Glutamatergic neuron (in vitro differentiated cells): ENCODE measurements around the gene ZNF837. TPM values are rescaled to one million over a fixed set of nuclear protein-coding genes. Genes with fewer than 3 reads are reported as not detected.
A peak's percentile ranks its signal among the peaks of the same experiment; 100 is the strongest.

Experiments used
- DNase-seq: peaks from one replicate; pipeline ENCODE4 v3.0.0; 2022
- H3K27ac Mint-ChIP-seq: one replicate; pipeline ENCODE4 v1.8.0; 2020; ENCODE audit warnings: mild to moderate bottlenecking, mixed read lengths, inconsistent platforms; ENCODE audit not compliant: unreplicated experiment
- H3K27me3 Mint-ChIP-seq: one replicate; pipeline ENCODE4 v1.8.0; 2020; ENCODE audit warnings: mild to moderate bottlenecking, moderate library complexity, mixed read lengths, inconsistent platforms; ENCODE audit not compliant: unreplicated experiment
- H3K36me3 Mint-ChIP-seq: one replicate; pipeline ENCODE4 v1.8.0; 2020; ENCODE audit warnings: mild to moderate bottlenecking, mixed read lengths, inconsistent platforms; ENCODE audit not compliant: unreplicated experiment
- H3K4me1 Mint-ChIP-seq: one replicate; pipeline ENCODE4 v1.8.0; 2020; ENCODE audit warnings: mild to moderate bottlenecking, low read depth, mixed read lengths, inconsistent platforms; ENCODE audit not compliant: unreplicated experiment
- H3K4me3 Mint-ChIP-seq: one replicate; pipeline ENCODE4 v1.8.0; 2020; ENCODE audit warnings: mild to moderate bottlenecking, mixed read lengths, inconsistent platforms; ENCODE audit not compliant: unreplicated experiment
- H3K9me3 Mint-ChIP-seq: one replicate; pipeline ENCODE4 v1.8.0; 2020; ENCODE audit warnings: mild to moderate bottlenecking, moderate library complexity, mixed read lengths, inconsistent platforms; ENCODE audit not compliant: unreplicated experiment
- total RNA-seq: library from RNA; stranded (reverse); fragmentation: NEBNext Ultra II Directional; extraction: Animal tissue kit (Norgen Biotek cat#: 25700); gene quantifications from one replicate; pipeline ENCODE4 v1.2.1, GENCODE V29; 2021; ENCODE audit not compliant: unreplicated experiment
- TF ChIP-seq, protein P1 (sequence below): fragments of 200-600 bp; sonication (generic); IDR thresholded peaks from one replicate; pipeline ENCODE4 v1.5.0; 2021; ENCODE audit not compliant: partially characterized antibody, unreplicated experiment

ZNF837 gene
- total RNA-seq, 1 donor from 2014 or later = 2.0 TPM

DNA sequence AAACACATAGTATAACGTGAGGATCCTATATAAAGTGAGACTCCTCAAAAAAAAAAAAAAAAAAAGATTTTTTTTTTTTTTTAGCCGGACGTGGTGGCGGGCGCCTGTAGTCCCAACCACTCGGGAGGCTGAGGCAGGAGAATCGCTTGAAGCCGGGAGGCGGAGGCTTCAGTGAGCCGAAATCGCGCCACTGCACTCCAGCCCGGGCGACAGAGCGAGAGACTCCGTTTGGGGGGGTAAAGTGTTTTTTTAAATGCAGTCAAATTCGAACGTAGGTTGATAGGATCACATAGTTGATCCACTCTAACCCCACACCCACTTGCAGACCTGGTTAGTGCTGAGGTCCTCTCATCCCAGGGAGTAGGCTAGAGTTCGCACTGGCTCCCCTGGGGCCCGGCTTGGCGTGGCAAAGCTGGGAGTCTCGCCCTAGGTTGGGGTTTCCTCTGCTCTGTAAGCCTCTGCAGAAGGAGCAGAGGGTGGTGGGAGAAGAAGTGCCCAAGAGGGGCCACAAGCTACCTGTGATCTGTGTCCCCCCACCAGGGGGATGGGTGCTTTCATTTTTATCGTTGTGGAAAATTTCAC lies 21.1 kb upstream of the ZNF837 start:
- no peak for DNase-seq
- H3K4me3 Mint-ChIP-seq = peak overlapping the region; percentile 96
- peaks cover 13% of the 10 kb centered on the region for H3K9me3 Mint-ChIP-seq
- no peak overlapping the region for H3K27ac Mint-ChIP-seq
- TF ChIP-seq, protein P1, sequence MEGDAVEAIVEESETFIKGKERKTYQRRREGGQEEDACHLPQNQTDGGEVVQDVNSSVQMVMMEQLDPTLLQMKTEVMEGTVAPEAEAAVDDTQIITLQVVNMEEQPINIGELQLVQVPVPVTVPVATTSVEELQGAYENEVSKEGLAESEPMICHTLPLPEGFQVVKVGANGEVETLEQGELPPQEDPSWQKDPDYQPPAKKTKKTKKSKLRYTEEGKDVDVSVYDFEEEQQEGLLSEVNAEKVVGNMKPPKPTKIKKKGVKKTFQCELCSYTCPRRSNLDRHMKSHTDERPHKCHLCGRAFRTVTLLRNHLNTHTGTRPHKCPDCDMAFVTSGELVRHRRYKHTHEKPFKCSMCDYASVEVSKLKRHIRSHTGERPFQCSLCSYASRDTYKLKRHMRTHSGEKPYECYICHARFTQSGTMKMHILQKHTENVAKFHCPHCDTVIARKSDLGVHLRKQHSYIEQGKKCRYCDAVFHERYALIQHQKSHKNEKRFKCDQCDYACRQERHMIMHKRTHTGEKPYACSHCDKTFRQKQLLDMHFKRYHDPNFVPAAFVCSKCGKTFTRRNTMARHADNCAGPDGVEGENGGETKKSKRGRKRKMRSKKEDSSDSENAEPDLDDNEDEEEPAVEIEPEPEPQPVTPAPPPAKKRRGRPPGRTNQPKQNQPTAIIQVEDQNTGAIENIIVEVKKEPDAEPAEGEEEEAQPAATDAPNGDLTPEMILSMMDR = peak; percentile 21
- peaks cover 2% of the 10 kb centered on the region for H3K4me1 Mint-ChIP-seq
- H3K27me3 Mint-ChIP-seq = peaks cover 6% of the 10 kb centered on the region
- H3K36me3 Mint-ChIP-seq = no peaks in the 10 kb centered on the region

DNA sequence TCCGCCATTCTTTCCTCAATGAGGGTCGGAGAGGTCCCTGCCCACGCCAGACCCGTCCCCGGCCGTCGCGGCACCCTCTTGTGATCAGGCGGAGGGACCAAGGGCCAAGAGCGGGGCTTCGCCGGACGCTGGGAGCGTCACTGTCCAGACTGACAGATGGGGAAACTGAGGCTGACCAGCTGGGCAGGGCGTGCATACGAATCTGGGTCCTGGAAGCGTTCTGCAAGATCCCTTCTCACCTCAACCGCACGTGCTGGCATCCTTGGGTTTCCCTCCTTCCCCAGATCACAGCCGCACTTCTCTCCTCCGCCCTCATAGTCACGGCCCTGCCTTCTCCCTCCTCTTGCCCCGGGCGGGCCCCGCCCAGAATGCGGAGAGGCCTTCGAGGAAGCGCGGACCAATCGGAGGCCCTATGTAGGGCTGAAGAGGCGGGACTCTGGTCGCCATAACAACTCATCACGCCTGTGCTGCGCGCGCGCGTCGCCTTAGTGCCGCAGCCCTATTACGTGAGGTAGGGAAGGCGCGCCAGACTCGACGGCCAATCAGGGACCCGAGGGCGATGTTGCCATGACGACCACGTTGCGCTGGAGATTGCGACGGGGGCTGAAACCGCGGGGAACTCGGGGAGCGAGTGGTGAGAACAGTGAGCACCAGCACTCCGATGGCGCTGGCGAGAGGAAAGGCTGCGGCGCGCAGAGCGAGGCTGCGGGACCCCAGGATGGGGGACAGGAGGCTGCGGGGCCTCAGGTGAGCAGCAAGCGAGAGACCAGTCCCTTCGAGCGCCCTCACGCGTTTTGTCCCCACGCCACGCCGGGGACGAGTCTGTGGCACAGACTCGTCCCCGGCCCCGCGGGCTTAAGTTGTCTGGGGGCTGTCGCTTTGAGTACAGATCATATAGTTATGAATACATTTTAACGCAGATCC lies 20.3 kb upstream of the ZNF837 start:
- no peaks in the 10 kb centered on the region for H3K4me1 Mint-ChIP-seq
- H3K27me3 Mint-ChIP-seq = peaks cover 2% of the 10 kb centered on the region
- peaks cover 7% of the 10 kb centered on the region for H3K9me3 Mint-ChIP-seq
- DNase-seq = peak; percentile 99
- TF ChIP-seq, protein P1 = no peak
- no peak overlapping the region for H3K27ac Mint-ChIP-seq
- peak overlapping the region; percentile 96 for H3K4me3 Mint-ChIP-seq
- no peaks in the 10 kb centered on the region for H3K36me3 Mint-ChIP-seq

DNA sequence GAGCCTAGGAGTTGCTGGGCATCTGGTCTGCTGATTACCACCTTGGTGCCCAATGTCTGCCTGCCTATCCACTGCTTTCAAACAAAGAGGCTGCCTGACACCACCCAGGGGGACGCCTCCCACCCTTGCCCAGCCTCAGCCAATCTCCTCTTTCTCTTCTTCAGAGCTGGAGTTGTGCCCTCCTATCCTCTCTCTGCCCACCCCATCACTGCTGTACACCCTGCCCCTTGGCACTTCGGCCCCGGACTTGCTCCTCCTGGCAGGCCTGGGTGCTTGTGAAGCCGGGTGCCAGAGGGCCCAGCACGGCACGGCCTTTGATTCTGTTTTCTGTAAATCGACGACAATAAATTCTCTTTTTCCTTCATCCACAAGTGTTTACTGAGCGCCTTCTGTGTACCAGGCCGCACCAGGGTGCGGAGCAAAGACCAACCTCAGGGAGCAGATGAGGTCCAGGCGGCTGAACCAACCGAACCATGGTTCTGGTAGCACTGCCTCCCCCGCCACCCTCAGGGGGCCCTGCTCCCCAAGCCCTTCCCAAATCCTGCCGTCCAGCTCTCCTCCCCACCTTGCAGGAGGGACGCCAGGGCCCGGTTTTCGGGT lies 19.6 kb upstream of the ZNF837 start:
- TF ChIP-seq, protein P1 = no peak
- DNase-seq = no peak

DNA sequence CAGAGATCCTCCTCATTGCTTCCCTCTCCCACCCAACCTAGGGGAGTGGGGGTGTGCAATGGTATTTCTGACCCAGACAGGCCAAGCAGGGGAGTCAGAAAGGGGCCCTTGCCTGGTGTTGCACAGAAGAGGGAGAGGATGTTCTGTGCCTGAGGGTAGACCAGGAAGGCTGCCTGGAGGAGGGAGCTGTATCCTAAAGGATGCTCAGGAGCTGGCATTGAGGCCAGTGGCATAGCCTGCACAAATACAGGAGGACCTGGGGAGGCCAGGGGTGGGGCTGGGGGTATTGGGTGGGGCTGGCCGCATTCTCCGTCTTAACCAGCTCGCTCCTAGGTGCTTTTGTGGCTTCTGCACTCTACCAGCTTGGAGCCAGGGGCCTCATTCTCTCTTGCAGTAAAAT lies 19.1 kb upstream of the ZNF837 start:
- no peaks in the 10 kb centered on the region for H3K4me1 Mint-ChIP-seq
- DNase-seq = no peak
- no peak overlapping the region for H3K27ac Mint-ChIP-seq

More for the DNA sequence above, 19.6 kb upstream of the ZNF837 start:
- Mint-ChIP-seq H3K27ac (no peak overlapping the region), H3K36me3 (no peaks in the 10 kb centered on the region), H3K4me1 (no peaks in the 10 kb centered on the region), H3K4me3 (peak overlapping the region; percentile 96), H3K9me3 (peaks cover 10% of the 10 kb centered on the region), H3K27me3 (peaks cover 2% of the 10 kb centered on the region)

More for the DNA sequence above, 19.1 kb upstream of the ZNF837 start:
- Mint-ChIP-seq H3K27me3 (peaks cover 3% of the 10 kb centered on the region), H3K36me3 (no peaks in the 10 kb centered on the region), H3K9me3 (peaks cover 10% of the 10 kb centered on the region), H3K4me3 (peak overlapping the region; percentile 38)
- TF ChIP-seq, protein P1 = no peak
